Measurements from ENCODE around the gene BARHL1.

Gene BARHL1

GRCh38 chr9:132616725-132617124, 34.3 kb downstream of the BARHL1 start:
- Histone ChIP-seq H3K27me3 (ENCODE audit: insufficient read depth, insufficient read length) (no peaks in the 10 kb centered on the region), H3K9ac (ENCODE audit: insufficient read length, low read depth) (no peak overlapping the region), H3K36me3 (ENCODE audit: insufficient read depth, insufficient read length, low read length) (peaks cover 87% of the 10 kb centered on the region), H3K9me3 (ENCODE audit: insufficient read depth, low read length) (no peaks in the 10 kb centered on the region), H3K4me3 (ENCODE audit: insufficient read length, low read depth) (no peak overlapping the region), H3K4me1 (ENCODE audit: insufficient read depth, insufficient read length) (no peaks in the 10 kb centered on the region)
- no peak for DNase-seq (ENCODE audit: low read depth, low spot score)
- TF ChIP-seq SUZ12 (IDR thresholded peaks at IDR 0.05; ENCODE audit: extremely low read depth, insufficient read depth, insufficient read length) (no peak), YY1 (IDR thresholded peaks at IDR 0.05; ENCODE audit: insufficient read depth, insufficient read length) (no peak), ZNF274 (IDR thresholded peaks at IDR 0.05; ENCODE audit: low read depth, low read length) (no peak)

- no peak for DNase-seq (ENCODE audit: low read depth, low spot score)
- Histone ChIP-seq H3K27me3 (ENCODE audit: insufficient read depth, insufficient read length) (no peaks in the 10 kb centered on the region), H3K4me3 (ENCODE audit: insufficient read length, low read depth) (no peak overlapping the region), H3K9ac (ENCODE audit: insufficient read length, low read depth) (no peak overlapping the region), H3K36me3 (ENCODE audit: insufficient read depth, insufficient read length, low read length) (peaks cover 82% of the 10 kb centered on the region), H3K9me3 (ENCODE audit: insufficient read depth, low read length) (no peaks in the 10 kb centered on the region), H3K4me1 (ENCODE audit: insufficient read depth, insufficient read length) (no peaks in the 10 kb centered on the region)
- no peak for TF ChIP-seq SUZ12 (IDR thresholded peaks at IDR 0.05; ENCODE audit: extremely low read depth, insufficient read depth, insufficient read length)
- TF ChIP-seq YY1 (IDR thresholded peaks at IDR 0.05; ENCODE audit: insufficient read depth, insufficient read length): no peak
- no peak for TF ChIP-seq ZNF274 (IDR thresholded peaks at IDR 0.05; ENCODE audit: low read depth, low read length)
Measured at GRCh38 chr9:132622159-132622558, 39.8 kb downstream of the BARHL1 start.

GRCh38 chr9:132626285-132626684, 43.9 kb downstream of the BARHL1 start:
- Histone ChIP-seq H3K27me3 (ENCODE audit: insufficient read depth, insufficient read length) (no peaks in the 10 kb centered on the region), H3K36me3 (ENCODE audit: insufficient read depth, insufficient read length, low read length) (peaks cover 82% of the 10 kb centered on the region), H3K4me3 (ENCODE audit: insufficient read length, low read depth) (no peak overlapping the region), H3K9ac (ENCODE audit: insufficient read length, low read depth) (no peak overlapping the region), H3K4me1 (ENCODE audit: insufficient read depth, insufficient read length) (peaks cover 3% of the 10 kb centered on the region), H3K9me3 (ENCODE audit: insufficient read depth, low read length) (no peaks in the 10 kb centered on the region)
- no peak for TF ChIP-seq SUZ12 (IDR thresholded peaks at IDR 0.05; ENCODE audit: extremely low read depth, insufficient read depth, insufficient read length)
- TF ChIP-seq YY1 (IDR thresholded peaks at IDR 0.05; ENCODE audit: insufficient read depth, insufficient read length): no peak
- TF ChIP-seq ZNF274 (IDR thresholded peaks at IDR 0.05; ENCODE audit: low read depth, low read length): no peak
- DNase-seq (ENCODE audit: low read depth, low spot score): no peak

GRCh38 chr9:132627106-132627505, 44.7 kb downstream of the BARHL1 start:
- H3K36me3 ChIP-seq (ENCODE audit: insufficient read depth, insufficient read length, low read length): peaks cover 85% of the 10 kb centered on the region
- DNase-seq (ENCODE audit: low read depth, low spot score): no peak
- TF ChIP-seq SUZ12 (IDR thresholded peaks at IDR 0.05; ENCODE audit: extremely low read depth, insufficient read depth, insufficient read length): no peak

GRCh38 chr9:132627594-132627993, 45.2 kb downstream of the BARHL1 start:
- Histone ChIP-seq H3K36me3 (ENCODE audit: insufficient read depth, insufficient read length, low read length) (peaks cover 81% of the 10 kb centered on the region), H3K4me3 (ENCODE audit: insufficient read length, low read depth) (no peak overlapping the region), H3K4me1 (ENCODE audit: insufficient read depth, insufficient read length) (peaks cover 3% of the 10 kb centered on the region), H3K9ac (ENCODE audit: insufficient read length, low read depth) (no peak overlapping the region), H3K27me3 (ENCODE audit: insufficient read depth, insufficient read length) (no peaks in the 10 kb centered on the region), H3K9me3 (ENCODE audit: insufficient read depth, low read length) (no peaks in the 10 kb centered on the region)
- no peak for TF ChIP-seq ZNF274 (IDR thresholded peaks at IDR 0.05; ENCODE audit: low read depth, low read length)
- TF ChIP-seq YY1 (IDR thresholded peaks at IDR 0.05; ENCODE audit: insufficient read depth, insufficient read length): no peak
- TF ChIP-seq SUZ12 (IDR thresholded peaks at IDR 0.05; ENCODE audit: extremely low read depth, insufficient read depth, insufficient read length): no peak
- no peak for DNase-seq (ENCODE audit: low read depth, low spot score)

More at GRCh38 chr9:132627106-132627505, 44.7 kb downstream of the BARHL1 start:
- Histone ChIP-seq H3K9me3 (ENCODE audit: insufficient read depth, low read length) (no peaks in the 10 kb centered on the region), H3K9ac (ENCODE audit: insufficient read length, low read depth) (no peak overlapping the region), H3K4me3 (ENCODE audit: insufficient read length, low read depth) (no peak overlapping the region), H3K4me1 (ENCODE audit: insufficient read depth, insufficient read length) (peaks cover 3% of the 10 kb centered on the region), H3K27me3 (ENCODE audit: insufficient read depth, insufficient read length) (no peaks in the 10 kb centered on the region)

- Histone ChIP-seq H3K4me3 (ENCODE audit: insufficient read length, low read depth) (no peak overlapping the region), H3K9me3 (ENCODE audit: insufficient read depth, low read length) (no peaks in the 10 kb centered on the region), H3K27me3 (ENCODE audit: insufficient read depth, insufficient read length) (no peaks in the 10 kb centered on the region), H3K4me1 (ENCODE audit: insufficient read depth, insufficient read length) (peaks cover 3% of the 10 kb centered on the region), H3K9ac (ENCODE audit: insufficient read length, low read depth) (no peak overlapping the region), H3K36me3 (ENCODE audit: insufficient read depth, insufficient read length, low read length) (peaks cover 72% of the 10 kb centered on the region)
- DNase-seq (ENCODE audit: low read depth, low spot score): no peak
- TF ChIP-seq SUZ12 (IDR thresholded peaks at IDR 0.05; ENCODE audit: extremely low read depth, insufficient read depth, insufficient read length) (no peak), YY1 (IDR thresholded peaks at IDR 0.05; ENCODE audit: insufficient read depth, insufficient read length) (no peak), ZNF274 (IDR thresholded peaks at IDR 0.05; ENCODE audit: low read depth, low read length) (no peak)
Measured at GRCh38 chr9:132628746-132629145, 46.3 kb downstream of the BARHL1 start.

- Histone ChIP-seq H3K4me1 (ENCODE audit: insufficient read depth, insufficient read length) (peaks cover 3% of the 10 kb centered on the region), H3K27me3 (ENCODE audit: insufficient read depth, insufficient read length) (no peaks in the 10 kb centered on the region), H3K9ac (ENCODE audit: insufficient read length, low read depth) (no peak overlapping the region), H3K4me3 (ENCODE audit: insufficient read length, low read depth) (no peak overlapping the region), H3K9me3 (ENCODE audit: insufficient read depth, low read length) (no peaks in the 10 kb centered on the region), H3K36me3 (ENCODE audit: insufficient read depth, insufficient read length, low read length) (peaks cover 70% of the 10 kb centered on the region)
- TF ChIP-seq ZNF274 (IDR thresholded peaks at IDR 0.05; ENCODE audit: low read depth, low read length) (no peak), SUZ12 (IDR thresholded peaks at IDR 0.05; ENCODE audit: extremely low read depth, insufficient read depth, insufficient read length) (no peak), YY1 (IDR thresholded peaks at IDR 0.05; ENCODE audit: insufficient read depth, insufficient read length) (no peak)
- DNase-seq (ENCODE audit: low read depth, low spot score): no peak
Measured at GRCh38 chr9:132630116-132630515, 47.7 kb downstream of the BARHL1 start.

GRCh38 chr9:132630811-132631210, 48.4 kb downstream of the BARHL1 start:
- TF ChIP-seq ZNF274 (IDR thresholded peaks at IDR 0.05; ENCODE audit: low read depth, low read length): no peak
- Histone ChIP-seq H3K9me3 (ENCODE audit: insufficient read depth, low read length) (no peaks in the 10 kb centered on the region), H3K4me1 (ENCODE audit: insufficient read depth, insufficient read length) (peaks cover 3% of the 10 kb centered on the region), H3K4me3 (ENCODE audit: insufficient read length, low read depth) (no peak overlapping the region), H3K27me3 (ENCODE audit: insufficient read depth, insufficient read length) (no peaks in the 10 kb centered on the region), H3K36me3 (ENCODE audit: insufficient read depth, insufficient read length, low read length) (peaks cover 64% of the 10 kb centered on the region), H3K9ac (ENCODE audit: insufficient read length, low read depth) (no peak overlapping the region)
- no peak for DNase-seq (ENCODE audit: low read depth, low spot score)

Measured in NT2/D1 (cell line).